Activated T-cell treated with anti-CD3 and anti-CD28 coated beads for 1 hour (primary cell): ENCODE measurements around the gene TMEM63B.
"Not testable (repeated sequence)": the region's sequence is repeated elsewhere in the genome, so short reads cannot be mapped to it uniquely, and the experiment has no call there.

ENCODE experiments used
- DNase-seq: peaks from one replicate; pipeline ENCODE4 v3.0.0-alpha.2; 2020; ENCODE audit warnings: low read depth

Gene TMEM63B

GRCh38 chr6:44094403-44095242, 32.7 kb upstream of the TMEM63B start:
- no peak for DNase-seq

- DNase-seq = not testable (repeated sequence)
Measured at GRCh38 chr6:44095243-44095623, 32.1 kb upstream of the TMEM63B start.

- DNase-seq = peak; percentile 59
Measured at GRCh38 chr6:44096612-44097011, 30.7 kb upstream of the TMEM63B start.

GRCh38 chr6:44097782-44098317, 29.5 kb upstream of the TMEM63B start:
- DNase-seq = no peak

GRCh38 chr6:44099192-44099591, 28.2 kb upstream of the TMEM63B start:
- no peak for DNase-seq

- DNase-seq = no peak
Measured at GRCh38 chr6:44100088-44100550, 27.2 kb upstream of the TMEM63B start.

- DNase-seq = no peak
Measured at GRCh38 chr6:44101832-44102231, 25.5 kb upstream of the TMEM63B start.

GRCh38 chr6:44102527-44102926, 24.8 kb upstream of the TMEM63B start:
- no peak for DNase-seq

- no peak for DNase-seq
Measured at GRCh38 chr6:44104481-44105021, 22.8 kb upstream of the TMEM63B start.

GRCh38 chr6:44105146-44105545, 22.2 kb upstream of the TMEM63B start:
- no peak for DNase-seq

- no peak for DNase-seq
Measured at GRCh38 chr6:44105993-44106740, 21.2 kb upstream of the TMEM63B start.

GRCh38 chr6:44107017-44107416, 20.3 kb upstream of the TMEM63B start:
- no peak for DNase-seq

GRCh38 chr6:44108471-44108870, 18.9 kb upstream of the TMEM63B start:
- no peak for DNase-seq

- DNase-seq = no peak
Measured at GRCh38 chr6:44109212-44109611, 18.1 kb upstream of the TMEM63B start.

- DNase-seq = no peak
Measured at GRCh38 chr6:44110005-44110676, 17.2 kb upstream of the TMEM63B start.

GRCh38 chr6:44110966-44111365, 16.4 kb upstream of the TMEM63B start:
- no peak for DNase-seq

- DNase-seq = no peak
Measured at GRCh38 chr6:44111434-44112417, 15.6 kb upstream of the TMEM63B start.

- no peak for DNase-seq
Measured at GRCh38 chr6:44113414-44113813, 13.9 kb upstream of the TMEM63B start.

- no peak for DNase-seq
Measured at GRCh38 chr6:44115866-44116265, 11.5 kb upstream of the TMEM63B start.

GRCh38 chr6:44116641-44117382, 10.5 kb upstream of the TMEM63B start:
- no peak for DNase-seq
